HepG2 (cell line): Measurements from ENCODE around the gene PKNOX2. TPM values are rescaled to one million over a fixed set of nuclear protein-coding genes. Genes with fewer than 3 reads are reported as not detected.

Experiments
- ATAC-seq: fragments of 200-7000 bp; cut with Tn5 transposase; 3 replicates; pipeline ENCODE4 v1.9.1; 2020; ENCODE audit warnings: mild to moderate bottlenecking, moderate library complexity
- BruUV-seq: library from RNA; stranded (reverse); fragments of 400-500 nt; replicated peaks from 2 replicates; lab custom pipeline; 2021; lab: Mats Ljungman, UMichigan
- CTCF ChIA-PET: fragments of 300-600 bp; formaldehyde crosslinking; extraction: SDS; loops from one replicate; lab custom pipeline; 2021; ENCODE audit warnings: low total read pairs, inconsistent platforms, low intra/inter-chr PET ratio; lab: Yijun Ruan, JAX
- POLR2A ChIA-PET: fragments of 350-600 bp; sonication (Branson Sonifier 250); formaldehyde crosslinking; loops from one replicate; lab custom pipeline; 2020; ENCODE audit warnings: antibody characterized with exemption, inconsistent platforms; lab: Yijun Ruan, JAX
- DNase-seq: peaks from one replicate; pipeline ENCODE4 v3.0.0-alpha.2; 2015; ENCODE audit warnings: low spot score
- FAIRE-seq: peaks from 3 replicates; lab custom pipeline; 2011; peaks lifted over from hg19 to GRCh38; lab: Jason Lieb, UNC
- H2AFZ ChIP-seq: one replicate; pipeline ENCODE4 v1.6.1; 2011; ENCODE audit warnings: low read length, inconsistent platforms
- H3K27ac ChIP-seq: fragments of 300-600 bp; 3 replicates; pipeline ENCODE4 v1.8.0; 2011; ENCODE audit warnings: mixed run types, mild to moderate bottlenecking, mixed read lengths, low read length, inconsistent platforms; ENCODE audit not compliant: insufficient read depth; ENCODE audit errors: extremely low read length
- H3K27me3 ChIP-seq, 2 experiments: fragments of 200-600 bp in 1 of 2; 2 replicates in 1 of 2; 3 replicates in 1 of 2; pipeline versions ENCODE4 v1.6.0 to v1.8.0; 2011; ENCODE audit warnings: low read length in 2 of 2, mild to moderate bottlenecking in 2 of 2, moderate library complexity in 2 of 2, inconsistent platforms in 1 of 2; ENCODE audit not compliant: insufficient read depth in 2 of 2, control insufficient read depth in 1 of 2
- H3K36me3 ChIP-seq, 2 experiments: fragments of 200-600 bp in 1 of 2; replicated peaks in 1 of 2; 2 replicates in 1 of 2; 3 replicates in 1 of 2; pipeline versions ENCODE4 v1.5.1 to v1.8.0; 2011; ENCODE audit warnings: low read length in 2 of 2, inconsistent platforms in 1 of 2; ENCODE audit not compliant: insufficient read depth in 2 of 2, control insufficient read depth in 1 of 2
- H3K4me1 ChIP-seq: 2 replicates; pipeline ENCODE4 v1.5.1; 2012; ENCODE audit warnings: low read length, inconsistent platforms; ENCODE audit not compliant: insufficient read depth
- H3K4me2 ChIP-seq: 2 replicates; pipeline ENCODE4 v1.6.0; 2011; ENCODE audit warnings: low read depth, low read length, inconsistent platforms
- H3K4me3 ChIP-seq, 3 experiments: fragments of 200-600 bp in 1 of 3; sonication (generic), shearing (Covaris generic) in 1 of 3; replicated peaks in 1 of 3; 2 replicates each; pipeline ENCODE4 v1.5.1; 2011 to 2016; ENCODE audit warnings: low read length in 3 of 3, inconsistent platforms in 2 of 3, low read depth in 2 of 3, mild to moderate bottlenecking in 2 of 3, control low read depth in 1 of 3, mixed read lengths in 1 of 3; ENCODE audit not compliant: insufficient read depth in 1 of 3
- H3K79me2 ChIP-seq: one replicate; pipeline ENCODE4 v1.6.1; 2011; ENCODE audit warnings: low read length, inconsistent platforms; ENCODE audit not compliant: insufficient read depth
- H3K9ac ChIP-seq: 2 replicates; pipeline ENCODE4 v1.6.0; 2011; ENCODE audit warnings: mild to moderate bottlenecking, low read depth, low read length, inconsistent platforms; ENCODE audit not compliant: insufficient read depth
- H3K9me3 ChIP-seq: 2 replicates; pipeline ENCODE4 v1.5.1; 2012; ENCODE audit warnings: mild to moderate bottlenecking, low read length
- H4K20me1 ChIP-seq: 2 replicates; pipeline ENCODE4 v1.6.0; 2011; ENCODE audit warnings: inconsistent platforms, mild to moderate bottlenecking, low read length, moderate library complexity; ENCODE audit not compliant: insufficient read depth
- BCL6 ChIP-seq: IDR thresholded peaks from 2 replicates; pipeline ENCODE4 v1.6.1; 2016; ENCODE audit warnings: missing genetic modification reagents, missing compliant biosample characterization
- CBX5 ChIP-seq: sonication (generic); formaldehyde crosslinking; IDR thresholded peaks from 2 replicates; pipeline ENCODE4 v1.4.0; 2020; ENCODE audit warnings: missing genetic modification reagents, borderline replicate concordance
- ELK4 ChIP-seq: sonication (generic); formaldehyde crosslinking; IDR thresholded peaks from 2 replicates; pipeline ENCODE4 v1.9.0; 2021; ENCODE audit warnings: missing genetic modification reagents, borderline replicate concordance
- FOXJ3 ChIP-seq: sonication (generic); formaldehyde crosslinking; IDR thresholded peaks from 2 replicates; pipeline ENCODE4 v1.4.0; 2020; ENCODE audit warnings: missing genetic modification reagents, mild to moderate bottlenecking, borderline replicate concordance
- ONECUT2 ChIP-seq: sonication (generic); formaldehyde crosslinking; IDR thresholded peaks from 2 replicates; pipeline ENCODE4 v1.4.0; 2020; ENCODE audit warnings: missing genetic modification reagents
- TFE3 ChIP-seq: IDR thresholded peaks from 2 replicates; pipeline ENCODE4 v1.6.1; 2016
- WIZ ChIP-seq: sonication (generic); formaldehyde crosslinking; IDR thresholded peaks from 2 replicates; pipeline ENCODE4 v1.5.1; 2020; ENCODE audit warnings: mild to moderate bottlenecking, missing genetic modification reagents
- ZBTB20 ChIP-seq: sonication (generic); formaldehyde crosslinking; IDR thresholded peaks from 2 replicates; pipeline ENCODE4 v1.8.1; 2023; ENCODE audit warnings: missing genetic modification reagents, low read depth, mild to moderate bottlenecking, borderline replicate concordance
- ZKSCAN1 ChIP-seq: fragments of 150-350 bp; IDR thresholded peaks from 2 replicates; pipeline ENCODE4 v1.6.1; 2014; ENCODE audit warnings: low read length
- ZNF788 ChIP-seq: sonication (generic); formaldehyde crosslinking; IDR thresholded peaks from 2 replicates; pipeline ENCODE4 v1.5.0; 2020; ENCODE audit warnings: mild to moderate bottlenecking, missing genetic modification reagents, borderline replicate concordance
- ZNF878 ChIP-seq: sonication (generic); formaldehyde crosslinking; IDR thresholded peaks from 2 replicates; pipeline ENCODE4 v1.8.1; 2023; ENCODE audit warnings: mild to moderate bottlenecking, missing genetic modification reagents, moderate library complexity
- ZSCAN31 ChIP-seq: sonication (generic); formaldehyde crosslinking; IDR thresholded peaks from 2 replicates; pipeline ENCODE4 v1.5.0; 2020; ENCODE audit warnings: low read depth, mild to moderate bottlenecking, missing genetic modification reagents
- WGBS: methylation state at CpG from one replicate; pipeline ENCODE4 v1.1.6; 2017; ENCODE audit warnings: low lambda C conversion rate; 5-methylcytosine and 5-hydroxymethylcytosine counted together
- in situ Hi-C: cut with HindIII; loops from 2 replicates; pipeline ENCODE4 v1.10.0; 2017; ENCODE audit warnings: low pct_unique_long_range_greater_than_20kb; ENCODE audit not compliant: extremely low pct_ligation_motif_present
- intact Hi-C: fragments of 100-400 bp; cut with micrococcal nuclease; formaldehyde crosslinking; loops from one replicate; pipeline ENCODE4 v1.10.0; 2022; ENCODE audit not compliant: unreplicated experiment
- polyA plus RNA-seq, 8 experiments: library from polyadenylated mRNA; depleted of rRNA in 3 of 8; stranded (reverse) in 7 of 8; unstranded in 1 of 8; fragments of >200 nt; fragmentation: Illumina TruSeq in 4 of 8; extraction: Trizol in 4 of 8; gene quantifications; 2 replicates each; pipeline versions ENCODE4 v1.2.1 to v1.2.3, GENCODE V29; 2011 to 2016; ENCODE audit warnings: low read depth in 4 of 8, missing spikeins in 1 of 8, mixed read lengths in 1 of 8; ENCODE audit not compliant: insufficient read depth in 1 of 8
- total RNA-seq, 5 experiments: library from RNA; depleted of rRNA; stranded (reverse); fragments of >200 nt; fragmentation: Illumina TruSeq; extraction: Trizol; gene quantifications; 2 replicates each; pipeline ENCODE4 v1.2.3, GENCODE V29; 2016; ENCODE audit warnings: low read depth in 1 of 5
- TF ChIP-seq, protein P1 (sequence below): IDR thresholded peaks from 2 replicates; pipeline ENCODE4 v1.6.1; 2012; ENCODE audit warnings: low read depth, low read length, improper control_type of control experiment
- TF ChIP-seq, protein P2 (sequence below): sonication (generic); formaldehyde crosslinking; IDR thresholded peaks from 2 replicates; pipeline ENCODE4 v1.4.0; 2020; ENCODE audit warnings: missing genetic modification reagents

The PKNOX2 gene
- total and polyA plus RNA-seq, 2 of the 13 experiments (the other 11 are each of a cell fraction or from before 2014, with no cell fraction given) = not detected

DNA sequence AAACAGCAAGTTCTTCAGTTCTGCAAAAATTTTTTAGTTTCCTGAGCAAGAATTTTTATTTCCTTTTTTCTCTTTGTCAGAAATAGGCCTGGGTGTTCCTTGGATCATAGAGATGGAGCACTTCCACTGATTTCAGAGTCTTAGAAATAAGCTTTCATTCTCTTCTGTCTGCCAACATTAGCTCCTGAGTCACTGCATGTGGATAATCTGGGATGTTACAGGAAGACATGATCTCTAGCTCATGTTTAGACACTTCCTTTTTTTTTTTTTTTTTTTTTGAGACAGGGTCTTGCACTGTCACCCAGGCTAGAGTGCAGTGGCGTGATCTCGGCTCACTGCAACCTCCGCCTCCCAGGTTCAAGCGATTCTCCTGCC is 39.9 kb upstream of the PKNOX2 start:
- H3K27me3 ChIP-seq = peaks cover 2 to 22% of the 10 kb centered on the region in 2 experiments; a peak in 2 of 5 replicates
- no peak for ATAC-seq
- CTCF ChIA-PET = interaction anchor here (1.1 to 1.3 kb wide), 3 partner anchors 13 to 163 kb away, joined by 3 to 9 read pairs (median 4); partner anchors contain the start of gene TMEM218
- no TSS peak for BruUV-seq
- H3K9me3 ChIP-seq = no peaks in the 10 kb centered on the region
- peak overlapping the region in 1 of 3 experiments; percentile 53; a peak in 1 of 6 replicates for H3K4me3 ChIP-seq
- intact Hi-C loops = loop anchor here (1.0 kb wide), 2 partner anchors 13 to 33 kb away; partner anchors contain the start of gene TMEM218
- H3K4me2 ChIP-seq = 0 out of 2 replicates have a peak overlapping the region, but pooled peaks have one; percentile 84
- H3K27ac ChIP-seq = no peak overlapping the region
- H4K20me1 ChIP-seq = no peaks in the 10 kb centered on the region
- peaks cover 16% of the 10 kb centered on the region for H3K4me1 ChIP-seq
- TF ChIP-seq ONECUT2 (CRISPR knock-in tag) (no peak), WIZ (CRISPR knock-in tag) (no peak), ZNF788 (CRISPR knock-in tag) (no peak), FOXJ3 (CRISPR knock-in tag) (no peak), ELK4 (CRISPR knock-in tag) (no peak), ZBTB20 (CRISPR knock-in tag) (no peak), TFE3 (CRISPR knock-in tag) (no peak), ZNF878 (CRISPR knock-in tag) (no peak), BCL6 (CRISPR knock-in tag) (no peak), ZSCAN31 (no peak), CBX5 (CRISPR knock-in tag) (no peak), ZKSCAN1 (no peak)
- TF ChIP-seq, protein P1, sequence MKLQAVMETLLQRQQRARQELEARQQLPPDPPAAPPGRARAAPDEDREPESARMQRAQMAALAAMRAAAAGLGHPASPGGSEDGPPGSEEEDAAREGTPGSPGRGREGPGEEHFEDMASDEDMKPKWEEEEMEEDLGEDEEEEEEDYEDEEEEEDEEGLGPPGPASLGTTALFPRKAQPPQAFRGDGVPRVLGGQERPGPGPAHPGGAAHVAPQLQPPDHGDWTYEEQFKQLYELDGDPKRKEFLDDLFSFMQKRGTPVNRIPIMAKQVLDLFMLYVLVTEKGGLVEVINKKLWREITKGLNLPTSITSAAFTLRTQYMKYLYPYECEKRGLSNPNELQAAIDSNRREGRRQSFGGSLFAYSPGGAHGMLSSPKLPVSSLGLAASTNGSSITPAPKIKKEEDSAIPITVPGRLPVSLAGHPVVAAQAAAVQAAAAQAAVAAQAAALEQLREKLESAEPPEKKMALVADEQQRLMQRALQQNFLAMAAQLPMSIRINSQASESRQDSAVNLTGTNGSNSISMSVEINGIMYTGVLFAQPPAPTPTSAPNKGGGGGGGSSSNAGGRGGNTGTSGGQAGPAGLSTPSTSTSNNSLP = no peak
- TF ChIP-seq, protein P2, sequence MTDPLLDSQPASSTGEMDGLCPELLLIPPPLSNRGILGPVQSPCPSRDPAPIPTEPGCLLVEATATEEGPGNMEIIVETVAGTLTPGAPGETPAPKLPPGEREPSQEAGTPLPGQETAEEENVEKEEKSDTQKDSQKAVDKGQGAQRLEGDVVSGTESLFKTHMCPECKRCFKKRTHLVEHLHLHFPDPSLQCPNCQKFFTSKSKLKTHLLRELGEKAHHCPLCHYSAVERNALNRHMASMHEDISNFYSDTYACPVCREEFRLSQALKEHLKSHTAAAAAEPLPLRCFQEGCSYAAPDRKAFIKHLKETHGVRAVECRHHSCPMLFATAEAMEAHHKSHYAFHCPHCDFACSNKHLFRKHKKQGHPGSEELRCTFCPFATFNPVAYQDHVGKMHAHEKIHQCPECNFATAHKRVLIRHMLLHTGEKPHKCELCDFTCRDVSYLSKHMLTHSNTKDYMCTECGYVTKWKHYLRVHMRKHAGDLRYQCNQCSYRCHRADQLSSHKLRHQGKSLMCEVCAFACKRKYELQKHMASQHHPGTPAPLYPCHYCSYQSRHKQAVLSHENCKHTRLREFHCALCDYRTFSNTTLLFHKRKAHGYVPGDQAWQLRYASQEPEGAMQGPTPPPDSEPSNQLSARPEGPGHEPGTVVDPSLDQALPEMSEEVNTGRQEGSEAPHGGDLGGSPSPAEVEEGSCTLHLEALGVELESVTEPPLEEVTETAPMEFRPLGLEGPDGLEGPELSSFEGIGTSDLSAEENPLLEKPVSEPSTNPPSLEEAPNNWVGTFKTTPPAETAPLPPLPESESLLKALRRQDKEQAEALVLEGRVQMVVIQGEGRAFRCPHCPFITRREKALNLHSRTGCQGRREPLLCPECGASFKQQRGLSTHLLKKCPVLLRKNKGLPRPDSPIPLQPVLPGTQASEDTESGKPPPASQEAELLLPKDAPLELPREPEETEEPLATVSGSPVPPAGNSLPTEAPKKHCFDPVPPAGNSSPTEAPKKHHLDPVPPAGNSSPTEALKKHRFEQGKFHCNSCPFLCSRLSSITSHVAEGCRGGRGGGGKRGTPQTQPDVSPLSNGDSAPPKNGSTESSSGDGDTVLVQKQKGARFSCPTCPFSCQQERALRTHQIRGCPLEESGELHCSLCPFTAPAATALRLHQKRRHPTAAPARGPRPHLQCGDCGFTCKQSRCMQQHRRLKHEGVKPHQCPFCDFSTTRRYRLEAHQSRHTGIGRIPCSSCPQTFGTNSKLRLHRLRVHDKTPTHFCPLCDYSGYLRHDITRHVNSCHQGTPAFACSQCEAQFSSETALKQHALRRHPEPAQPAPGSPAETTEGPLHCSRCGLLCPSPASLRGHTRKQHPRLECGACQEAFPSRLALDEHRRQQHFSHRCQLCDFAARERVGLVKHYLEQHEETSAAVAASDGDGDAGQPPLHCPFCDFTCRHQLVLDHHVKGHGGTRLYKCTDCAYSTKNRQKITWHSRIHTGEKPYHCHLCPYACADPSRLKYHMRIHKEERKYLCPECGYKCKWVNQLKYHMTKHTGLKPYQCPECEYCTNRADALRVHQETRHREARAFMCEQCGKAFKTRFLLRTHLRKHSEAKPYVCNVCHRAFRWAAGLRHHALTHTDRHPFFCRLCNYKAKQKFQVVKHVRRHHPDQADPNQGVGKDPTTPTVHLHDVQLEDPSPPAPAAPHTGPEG = no peak
- no peaks in the 10 kb centered on the region for H3K36me3 ChIP-seq
- FAIRE-seq = no peak
- DNase-seq = no peak
- no peak overlapping the region for H3K9ac ChIP-seq
- WGBS = 79% methylated on average over 4 of the region's 4 CpGs
- no peak overlapping the region for H2AFZ ChIP-seq
- H3K79me2 ChIP-seq = no peaks in the 10 kb centered on the region
- POLR2A ChIA-PET = interaction anchor here (1.5 to 2.2 kb wide), 6 partner anchors 11 to 171 kb away, joined by 4 to 36 read pairs (median 9); partner anchors contain the start of genes CCDC15 and TMEM218
- in situ Hi-C loops = no loop called here
